HG03095 (cell line): ENCODE measurements around the gene BAG1.

ENCODE experiments used
- ATAC-seq: cut with Tn5 transposase; IDR thresholded peaks from one replicate; pipeline ENCODE4 v1.9.1; 2021; ENCODE audit warnings: moderate library complexity; ENCODE audit not compliant: unreplicated experiment

BAG1 gene

GRCh38 chr9:33245341-33245740, 19.2 kb downstream of the BAG1 start:
- no peak for ATAC-seq

- ATAC-seq = no peak
These were observed 20.2 kb downstream of the BAG1 start for GRCh38 chr9:33244137-33244784.

DNA sequence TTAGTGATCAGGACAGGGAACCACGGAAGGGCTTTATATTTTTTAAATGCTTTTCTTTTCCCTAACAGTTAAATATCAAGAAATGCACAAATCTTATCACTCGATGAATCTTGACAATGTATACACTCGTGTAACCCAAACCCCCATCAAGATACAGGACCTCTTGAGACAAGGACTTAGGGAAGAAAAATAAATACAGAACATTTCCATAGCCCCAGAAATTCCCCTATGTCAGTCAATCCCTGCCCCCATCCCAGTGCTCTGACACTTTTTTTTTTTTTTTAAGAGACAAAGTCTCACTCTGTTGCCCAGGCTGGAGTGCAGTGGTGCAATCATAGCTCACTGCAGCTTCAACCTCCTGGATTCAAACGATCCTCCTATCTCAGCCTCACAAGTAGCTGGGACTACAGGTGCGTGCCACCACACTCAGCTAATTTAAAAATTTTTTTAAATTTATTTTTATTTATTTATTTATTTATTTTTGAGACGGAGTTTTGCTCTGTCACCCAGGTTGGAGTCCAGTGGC, 21.8 kb downstream of the BAG1 start:
- no peak for ATAC-seq

- ATAC-seq = no peak
These were observed 23.2 kb downstream of the BAG1 start for GRCh38 chr9:33241298-33241697.

DNA sequence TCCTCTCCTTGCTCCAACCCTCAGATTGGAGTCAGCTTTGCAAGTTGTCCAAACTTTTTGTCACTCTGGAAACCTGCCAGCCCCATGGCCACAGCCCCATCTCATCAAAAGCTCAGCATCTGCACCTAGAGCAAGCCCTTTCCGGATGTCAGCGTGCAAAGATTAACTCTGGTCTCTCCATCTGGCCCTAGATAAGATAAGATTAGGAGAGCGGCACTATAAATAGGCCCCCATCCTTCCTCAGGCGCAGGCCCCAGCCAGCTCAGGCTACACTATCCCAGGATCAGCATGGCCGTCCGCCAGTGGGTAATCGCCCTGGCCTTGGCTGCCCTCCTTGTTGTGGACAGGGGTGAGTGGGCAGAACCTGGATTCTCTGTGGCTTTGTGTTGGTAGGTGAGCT, 24.6 kb downstream of the BAG1 start, which contains the start of gene SPINK4:
Gene SPINK4 (plus strand): TSS at position 247 of the 400 bp plus-strand sequence. CDS start 42 bp downstream, at position 289.
- no peak for ATAC-seq

- no peak for ATAC-seq
These were observed 27.9 kb downstream of the BAG1 start for GRCh38 chr9:33236571-33236970.

GRCh38 chr9:33234511-33235467, 29.7 kb downstream of the BAG1 start:
- ATAC-seq = no peak

DNA sequence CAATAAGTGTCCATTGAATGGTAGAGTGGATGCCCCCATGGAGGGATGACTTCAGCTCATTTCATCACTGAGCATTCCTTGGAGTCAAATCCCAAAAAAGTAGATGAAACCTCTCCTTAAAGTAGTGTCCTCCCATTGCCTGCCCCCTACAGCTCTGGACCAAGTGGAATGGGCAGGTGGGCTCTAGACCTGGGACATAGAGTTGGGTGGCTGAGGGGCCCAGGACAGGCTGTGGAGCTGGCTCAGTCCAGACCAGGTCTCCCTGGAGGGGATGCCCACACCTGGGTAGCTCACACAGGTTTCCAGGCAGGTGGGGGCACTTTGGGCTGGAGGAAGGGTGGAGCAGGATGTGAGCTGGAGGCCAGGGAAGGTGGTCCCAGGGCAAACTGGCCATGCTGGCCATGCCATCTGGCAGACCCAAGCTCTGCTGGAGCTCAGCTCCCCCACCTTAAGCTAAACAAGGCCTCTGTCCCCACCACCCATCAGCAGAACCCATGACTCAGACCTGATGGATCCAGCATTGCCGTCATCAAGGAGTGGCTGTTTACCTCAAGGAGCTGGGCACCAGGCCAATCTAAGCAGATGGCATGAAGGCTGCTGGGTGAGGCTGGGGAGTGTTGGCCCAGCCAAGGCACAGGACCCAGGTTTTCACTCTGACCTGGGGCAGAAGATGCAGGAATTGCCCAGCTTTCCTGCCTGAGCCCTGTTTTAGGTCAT, 30.7 kb downstream of the BAG1 start:
- ATAC-seq = no peak

GRCh38 chr9:33232815-33233214, 31.7 kb downstream of the BAG1 start:
- ATAC-seq = no peak

DNA sequence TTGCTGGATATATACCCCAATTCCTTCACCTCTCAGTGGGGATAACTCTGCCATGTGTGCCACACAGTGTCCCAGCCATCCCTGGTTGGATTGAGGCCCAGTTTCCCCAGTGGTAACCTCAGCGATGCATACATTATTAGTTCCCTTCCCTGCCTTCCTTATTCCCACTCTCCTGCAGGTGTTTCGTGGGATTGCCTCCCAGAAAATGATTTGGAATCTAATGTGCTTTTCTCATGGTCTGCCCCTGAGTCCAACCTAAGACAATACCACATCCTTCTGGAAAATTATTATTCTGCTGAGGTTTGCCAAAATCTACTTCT, 32.9 kb downstream of the BAG1 start:
- no peak for ATAC-seq

- ATAC-seq = no peak
These were observed 33.5 kb downstream of the BAG1 start for GRCh38 chr9:33230756-33231622.

DNA sequence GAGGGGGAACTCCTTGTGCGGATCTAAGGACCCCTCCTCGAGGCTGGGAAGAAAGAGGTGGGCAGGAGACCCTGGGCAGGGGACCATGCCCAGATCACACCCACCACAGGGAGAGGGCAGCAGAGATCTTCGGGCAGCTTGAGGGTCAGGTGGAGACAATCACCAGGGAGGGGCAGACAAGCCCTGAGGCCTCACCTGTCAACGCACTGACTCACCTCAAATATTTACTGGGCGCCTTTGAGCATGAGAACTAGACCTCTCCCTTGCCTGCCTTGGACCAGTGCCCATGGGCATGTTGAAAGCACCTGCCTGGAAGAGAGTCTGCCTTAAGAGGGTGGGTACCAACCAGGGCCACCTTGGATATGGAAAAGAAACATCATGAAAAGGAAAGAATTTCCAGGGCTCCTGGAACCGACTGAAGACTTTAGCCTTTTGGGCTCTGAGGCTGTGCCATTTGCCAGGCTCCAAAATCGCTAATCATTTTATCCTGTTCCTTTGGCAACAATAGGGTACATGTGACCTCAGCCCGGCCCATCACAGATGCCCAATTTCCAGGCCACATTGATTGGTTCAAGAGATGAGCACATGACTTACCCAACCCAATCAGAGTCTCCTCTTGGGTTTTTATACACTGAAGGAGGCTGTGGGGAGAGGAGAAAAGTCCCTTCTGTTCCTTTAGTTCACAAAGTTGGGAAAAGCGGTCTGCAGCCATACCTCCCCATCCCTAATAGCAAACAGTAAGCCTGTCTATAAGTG, 35.0 kb downstream of the BAG1 start:
- ATAC-seq = no peak

DNA sequence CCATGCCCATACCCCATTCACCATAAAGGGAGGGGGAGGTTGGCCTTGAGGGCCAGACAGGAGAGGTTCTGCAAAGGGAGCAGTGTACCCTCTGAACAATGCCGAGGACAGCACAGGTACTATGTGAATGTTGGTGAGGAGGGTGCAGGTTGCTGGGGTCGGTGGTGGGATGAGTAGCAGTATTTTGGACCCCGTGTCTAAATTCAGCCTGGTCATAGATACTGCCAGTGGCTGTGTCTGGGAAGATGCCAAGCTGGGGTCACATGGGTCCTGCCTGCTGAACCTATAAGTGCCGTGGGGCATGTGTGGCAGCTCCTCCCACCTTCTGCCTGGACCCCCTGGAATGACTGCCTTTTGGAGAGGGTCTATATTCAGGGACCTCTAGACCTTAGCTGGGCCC, 35.9 kb downstream of the BAG1 start:
- ATAC-seq = no peak

GRCh38 chr9:33227741-33228140, 36.8 kb downstream of the BAG1 start:
- ATAC-seq = no peak

DNA sequence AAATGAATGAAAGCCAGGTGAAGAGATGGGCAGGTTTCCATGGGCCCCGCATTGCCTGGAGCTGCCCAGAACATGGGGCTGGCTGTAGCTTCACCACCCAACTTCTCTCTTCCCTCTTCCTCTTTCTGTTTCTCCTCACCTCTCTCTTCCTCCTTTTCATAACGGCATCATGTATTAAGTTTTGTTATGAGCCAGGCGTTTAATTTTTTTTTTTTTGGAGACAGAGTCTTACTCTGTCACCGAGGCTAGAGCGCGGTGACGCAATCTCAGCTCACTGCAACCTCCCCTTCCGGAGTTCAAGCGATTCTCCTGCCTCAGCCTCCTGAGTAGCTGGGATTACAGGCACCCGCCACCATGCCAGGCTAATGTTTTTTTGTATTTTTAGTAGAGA, 37.5 kb downstream of the BAG1 start:
- ATAC-seq = peak; percentile 59

DNA sequence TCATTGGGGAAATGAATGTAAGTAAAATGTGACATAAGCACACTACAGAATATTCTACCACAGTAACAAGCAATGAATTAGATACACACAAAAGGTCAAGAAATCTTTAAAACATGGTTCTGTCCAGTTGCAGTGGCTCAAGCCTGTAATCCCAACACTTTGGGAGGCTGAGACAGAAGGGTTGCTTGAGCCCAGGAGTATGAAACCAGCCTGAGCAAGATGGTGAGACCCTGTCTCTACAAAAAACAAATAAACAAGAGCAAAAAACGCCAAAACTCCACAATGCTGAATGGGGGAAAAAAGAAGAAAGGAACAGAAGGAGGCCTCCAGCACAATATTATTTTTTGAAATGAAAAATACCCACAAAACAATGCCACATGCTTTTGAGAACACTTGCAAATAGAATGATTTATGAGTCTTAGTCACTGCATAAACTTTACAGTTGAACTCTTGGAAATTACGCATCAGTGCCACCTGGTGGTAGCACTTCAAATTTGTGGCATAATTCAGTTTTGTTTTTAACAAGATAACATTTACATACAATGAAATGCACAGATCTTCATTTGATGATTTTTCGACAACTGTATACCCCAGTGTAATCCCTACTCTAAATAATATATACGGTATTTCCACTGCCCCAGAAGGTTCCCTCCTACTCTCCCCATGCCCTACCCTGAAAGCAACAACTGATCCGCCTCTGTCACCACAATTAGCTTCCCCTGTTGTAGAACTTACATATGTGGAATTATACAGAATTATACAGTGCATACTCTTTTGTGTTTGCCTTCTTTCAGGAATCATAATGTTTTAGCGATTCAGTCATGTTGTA, 39.0 kb downstream of the BAG1 start:
- no peak for ATAC-seq

GRCh38 chr9:33223696-33224095, 40.8 kb downstream of the BAG1 start:
- ATAC-seq = no peak

DNA sequence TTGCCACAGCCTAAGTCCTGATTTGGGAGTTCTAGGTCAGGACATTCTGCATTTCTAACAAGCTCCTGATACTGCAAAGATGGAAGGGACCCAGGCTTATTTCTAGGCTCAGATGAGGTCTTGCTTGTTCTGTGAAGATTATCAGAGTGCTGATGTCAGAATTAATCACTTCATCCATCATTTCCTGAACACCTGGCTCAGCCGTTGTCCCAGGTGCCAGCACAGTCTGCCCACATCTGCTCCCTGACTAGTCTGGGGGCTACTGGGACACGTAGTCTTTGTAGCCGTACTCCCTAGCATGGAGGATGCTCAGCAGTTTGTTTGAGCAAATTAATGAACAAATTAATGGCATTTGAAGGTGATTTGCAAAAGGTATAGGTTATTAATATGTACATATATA, 42.5 kb downstream of the BAG1 start:
- no peak for ATAC-seq

GRCh38 chr9:33221568-33221884, 43.0 kb downstream of the BAG1 start:
- no peak for ATAC-seq
